T-cell (primary cell): Measurements from ENCODE around the gene METTL2A. TPM values are rescaled to one million over a fixed set of nuclear protein-coding genes. Genes with fewer than 3 reads are reported as not detected.
A peak's percentile ranks its signal among the peaks of the same experiment; 100 is the strongest.
"Not testable (repeated sequence)": the region's sequence is repeated elsewhere in the genome, so short reads cannot be mapped to it uniquely, and the experiment has no call there.

ENCODE experiments used
- ATAC-seq, 4 experiments: fragments of 200-7000 bp in 3 of 4; fragments of 150-1000 bp in 1 of 4; cut with Tn5 transposase; replicated peaks in 1 of 4; 1 replicate in 3 of 4; 2 replicates in 1 of 4; pipeline ENCODE4 v1.10.0; 2021; ENCODE audit warnings: moderate library complexity in 3 of 4, mild to moderate bottlenecking in 2 of 4, moderate number of reproducible peaks in 1 of 4
- CTCF ChIA-PET, 2 donors: fragments of 300-600 bp; sonication (Branson Sonifier 250); formaldehyde crosslinking; loops; one replicate each; lab custom pipeline; 2022; ENCODE audit warnings: antibody characterized with exemption in 2 of 2; lab: Charles Lee
- POLR2A ChIA-PET, 2 donors: fragments of 300-600 bp; sonication (Branson Sonifier 250); formaldehyde crosslinking; loops; one replicate each; lab custom pipeline; 2022; ENCODE audit warnings: antibody characterized with exemption in 2 of 2; lab: Charles Lee
- DNase-seq, 35 experiments: peaks; one replicate each; pipeline versions ENCODE4 v3.0.0 to v3.0.0-alpha.2; 2013 to 2023
- H3K27ac ChIP-seq: one replicate; pipeline ENCODE4 v1.5.1; 2013; ENCODE audit warnings: low read length
- H3K27me3 ChIP-seq, 2 experiments: replicated peaks in 1 of 2; 1 replicate in 1 of 2; 2 replicates in 1 of 2; pipeline versions ENCODE4 v1.6.1 to v1.7.0; 2013; ENCODE audit warnings: low read length in 1 of 2, mixed read lengths in 1 of 2; ENCODE audit not compliant: control insufficient read depth in 2 of 2, insufficient read depth in 2 of 2; ENCODE audit errors: extremely low read depth in 1 of 2
- H3K36me3 ChIP-seq, 2 donors: 1 replicate in 1 of 2; 2 replicates in 1 of 2; pipeline versions ENCODE4 v1.6.1 to v1.7.0; 2013; ENCODE audit warnings: low read length in 1 of 2; ENCODE audit not compliant: control insufficient read depth in 2 of 2, insufficient read depth in 1 of 2; ENCODE audit errors: extremely low read depth in 1 of 2
- H3K4me1 ChIP-seq, 2 experiments: 1 replicate in 1 of 2; 2 replicates in 1 of 2; pipeline versions ENCODE4 v1.6.1 to v1.7.0; 2013; ENCODE audit warnings: low read length in 2 of 2, mixed read lengths in 1 of 2; ENCODE audit not compliant: insufficient read depth in 2 of 2, control insufficient read depth in 1 of 2; ENCODE audit errors: extremely low read depth in 1 of 2
- H3K4me3 ChIP-seq, 2 donors: 1 replicate in 1 of 2; 2 replicates in 1 of 2; pipeline versions ENCODE4 v1.5.1 to v1.7.0; 2013; ENCODE audit warnings: mild to moderate bottlenecking in 2 of 2, low read length in 1 of 2, moderate library complexity in 1 of 2; ENCODE audit not compliant: control insufficient read depth in 1 of 2; ENCODE audit errors: extremely low read depth in 1 of 2
- H3K9me3 ChIP-seq: 2 replicates; pipeline ENCODE4 v1.7.0; 2013
- H3K27ac Mint-ChIP-seq, 2 donors: one replicate each; pipeline ENCODE4 v1.8.0; 2020 to 2021; ENCODE audit warnings: mild to moderate bottlenecking in 2 of 2, mixed read lengths in 2 of 2
- H3K27me3 Mint-ChIP-seq, 2 donors: one replicate each; pipeline ENCODE4 v1.8.0; 2021 to 2022; ENCODE audit warnings: mixed read lengths in 2 of 2
- H3K36me3 Mint-ChIP-seq: one replicate; pipeline ENCODE4 v1.8.0; 2021; ENCODE audit warnings: mixed read lengths
- H3K4me1 Mint-ChIP-seq, 3 donors: one replicate each; pipeline ENCODE4 v1.8.0; 2020 to 2022; ENCODE audit warnings: mixed read lengths in 3 of 3, mild to moderate bottlenecking in 1 of 3
- H3K4me3 Mint-ChIP-seq, 3 donors: one replicate each; pipeline ENCODE4 v1.8.0; 2020 to 2022; ENCODE audit warnings: mild to moderate bottlenecking in 3 of 3, mixed read lengths in 3 of 3, moderate library complexity in 3 of 3
- H3K9me3 Mint-ChIP-seq, 3 donors: one replicate each; pipeline ENCODE4 v1.8.0; 2020 to 2022; ENCODE audit warnings: mixed read lengths in 3 of 3
- WGBS: methylation state at CpG from one replicate; pipeline ENCODE4 v1.1.5; 2013; ENCODE audit warnings: missing lambda C conversion rate; ENCODE audit not compliant: insufficient coverage; 5-methylcytosine and 5-hydroxymethylcytosine counted together
- total RNA-seq, 35 experiments: library from RNA in 6 of 35; stranded (reverse) in 6 of 35; fragments of 120-200 nt in 1 of 35; gene quantifications; one replicate each; pipeline versions ENCODE4 v1.2.1 to v1.2.4 and lab custom pipeline; 2013 to 2026

METTL2A gene
- total RNA-seq, 5 donors from 2014 or later (not counting 1 experiment from before 2014, with no cell fraction given), result 9.1 to 17.3 (median 15.3) TPM

GRCh38 chr17:62452195-62452594 is 28.5 kb downstream of the METTL2A start:
- CTCF ChIA-PET, H3K9me3 ChIP-seq, H3K9me3 Mint-ChIP-seq, H3K27me3 Mint-ChIP-seq, H3K27ac Mint-ChIP-seq, DNase-seq, H3K27me3 ChIP-seq, H3K4me1 ChIP-seq, H3K4me3 ChIP-seq, H3K27ac ChIP-seq, POLR2A ChIA-PET, ATAC-seq, H3K4me3 Mint-ChIP-seq: not testable (repeated sequence)
- Mint-ChIP-seq H3K36me3 (peaks cover 21% of the 10 kb centered on the region), H3K4me1 (peaks cover 11 to 14% (median 13%) of the 10 kb centered on the region in 3 donors)
- no CpG with 5 or more reads among the region's 4 CpGs for WGBS
- peaks cover 0 to 13% of the 10 kb centered on the region in 2 donors for H3K36me3 ChIP-seq

- H3K27ac Mint-ChIP-seq, H3K27me3 Mint-ChIP-seq, CTCF ChIA-PET: not testable (repeated sequence)
Observed at GRCh38 chr17:62453041-62453440, 29.3 kb downstream of the METTL2A start.

GRCh38 chr17:62453656-62454055 is 30.0 kb downstream of the METTL2A start:
- peak in 2 of 4 experiments; percentile 39 to 59 for ATAC-seq
- H3K4me3 Mint-ChIP-seq, H3K9me3 Mint-ChIP-seq, H3K27me3 Mint-ChIP-seq, H3K36me3 Mint-ChIP-seq, H3K4me3 ChIP-seq, H3K36me3 ChIP-seq, POLR2A ChIA-PET, H3K4me1 ChIP-seq, H3K27me3 ChIP-seq, CTCF ChIA-PET, H3K9me3 ChIP-seq: not testable (repeated sequence)
- WGBS, result 40% methylated on average over 4 of the region's 4 CpGs
- H3K27ac ChIP-seq, result peak overlapping the region; percentile 14
- H3K4me1 Mint-ChIP-seq, result peaks cover 11 to 17% (median 13%) of the 10 kb centered on the region in 3 donors
- peak overlapping the region; percentile 63 to 64 for H3K27ac Mint-ChIP-seq
- peak in 5 of 35 experiments; percentile 2 to 33 (median 7) for DNase-seq

More at GRCh38 chr17:62453041-62453440, 29.3 kb downstream of the METTL2A start:
- 80% methylated on average over 1 of the region's 5 CpGs for WGBS
- H3K4me1 Mint-ChIP-seq, result peaks cover 11 to 14% (median 13%) of the 10 kb centered on the region in 3 donors
- H3K36me3 Mint-ChIP-seq, result peaks cover 13% of the 10 kb centered on the region
- H3K4me3 Mint-ChIP-seq, POLR2A ChIA-PET, H3K9me3 ChIP-seq, DNase-seq, H3K27ac ChIP-seq, H3K4me3 ChIP-seq, ATAC-seq, H3K4me1 ChIP-seq, H3K9me3 Mint-ChIP-seq, H3K36me3 ChIP-seq, H3K27me3 ChIP-seq: not testable (repeated sequence)

GRCh38 chr17:62454111-62454510 is 30.4 kb downstream of the METTL2A start:
- H3K36me3 ChIP-seq, H3K27me3 ChIP-seq, H3K4me3 Mint-ChIP-seq, H3K4me3 ChIP-seq, H3K27me3 Mint-ChIP-seq, CTCF ChIA-PET, DNase-seq, POLR2A ChIA-PET, H3K9me3 Mint-ChIP-seq, ATAC-seq, H3K4me1 ChIP-seq, H3K9me3 ChIP-seq, H3K36me3 Mint-ChIP-seq: not testable (repeated sequence)
- peak overlapping the region; percentile 14 for H3K27ac ChIP-seq
- Mint-ChIP-seq H3K27ac (peak overlapping the region; percentile 63 to 64), H3K4me1 (peaks cover 11 to 17% (median 13%) of the 10 kb centered on the region in 3 donors)
- WGBS, result no CpG with 5 or more reads among the region's 3 CpGs

GRCh38 chr17:62456016-62456415 is 32.3 kb downstream of the METTL2A start:
- Histone ChIP-seq H3K27ac (no peak overlapping the region), H3K4me1 (peaks cover 0 to 9% of the 10 kb centered on the region in 2 experiments), H3K36me3 (no peaks in the 10 kb centered on the region), H3K4me3 (no peak overlapping the region), H3K27me3 (peaks cover 0 to 3% of the 10 kb centered on the region in 2 experiments), H3K9me3 (no peaks in the 10 kb centered on the region)
- Mint-ChIP-seq H3K9me3 (no peaks in the 10 kb centered on the region), H3K4me1 (peaks cover 13 to 17% (median 16%) of the 10 kb centered on the region in 3 donors), H3K27ac (no peak overlapping the region), H3K4me3 (no peak overlapping the region), H3K36me3 (peaks cover 3% of the 10 kb centered on the region), H3K27me3 (peaks cover 0 to 2% of the 10 kb centered on the region in 2 donors)
- ChIA-PET POLR2A (no interaction called here), CTCF (no interaction called here)
- no peak for ATAC-seq
- WGBS, result 100% methylated on average over 2 of the region's 7 CpGs
- no peak for DNase-seq

GRCh38 chr17:62458483-62458882 is 34.8 kb downstream of the METTL2A start:
- DNase-seq, H3K9me3 Mint-ChIP-seq, H3K4me1 ChIP-seq, H3K27ac ChIP-seq, H3K27me3 Mint-ChIP-seq, H3K4me3 ChIP-seq, H3K27me3 ChIP-seq, POLR2A ChIA-PET, CTCF ChIA-PET, H3K27ac Mint-ChIP-seq, H3K4me3 Mint-ChIP-seq, H3K36me3 ChIP-seq, ATAC-seq, H3K9me3 ChIP-seq, H3K36me3 Mint-ChIP-seq: not testable (repeated sequence)
- H3K4me1 Mint-ChIP-seq, result peaks cover 9 to 12% (median 11%) of the 10 kb centered on the region in 3 donors
- WGBS, result 75% methylated on average over 4 of the region's 10 CpGs

GRCh38 chr17:62464422-62464821 is 40.7 kb downstream of the METTL2A start:
- CTCF ChIA-PET, result not testable (repeated sequence)

More at GRCh38 chr17:62464422-62464821, 40.7 kb downstream of the METTL2A start:
- H3K27ac Mint-ChIP-seq, H3K4me1 ChIP-seq, H3K4me3 Mint-ChIP-seq, H3K36me3 Mint-ChIP-seq, H3K27me3 Mint-ChIP-seq, DNase-seq, H3K4me1 Mint-ChIP-seq, H3K9me3 Mint-ChIP-seq, POLR2A ChIA-PET, H3K27ac ChIP-seq, H3K4me3 ChIP-seq, H3K9me3 ChIP-seq, H3K27me3 ChIP-seq, ATAC-seq, H3K36me3 ChIP-seq: not testable (repeated sequence)
- 100% methylated on average over 1 of the region's 3 CpGs for WGBS
